Measurements from ENCODE around the gene ALKBH8.

Gene ALKBH8

GRCh38 chr11:107593951-107594350, 28.4 kb upstream of the ALKBH8 start:
- H2AFZ ChIP-seq (ENCODE audit: low read length), result no peak overlapping the region
- TF ChIP-seq EZH2 (IDR thresholded peaks at IDR 0.05; ENCODE audit: borderline replicate concordance, low read length), result no peak
- TF ChIP-seq CTCF (IDR thresholded peaks at IDR 0.05; ENCODE audit: low read length), result no peak
- H3K9me3 ChIP-seq (ENCODE audit: low read length), result no peaks in the 10 kb centered on the region
- no peak overlapping the region for H3K27ac ChIP-seq (ENCODE audit: low read depth, low read length, poor library complexity, severe bottlenecking)
- no peaks in the 10 kb centered on the region for H3K27me3 ChIP-seq (ENCODE audit: insufficient read depth, low read length)
- no peaks in the 10 kb centered on the region for H3K79me2 ChIP-seq (ENCODE audit: insufficient read depth, low read length)
- H3K36me3 ChIP-seq (ENCODE audit: insufficient read depth, low read length), result no peaks in the 10 kb centered on the region
- no peaks in the 10 kb centered on the region for H3K4me1 ChIP-seq (ENCODE audit: insufficient read depth, low read length, severe bottlenecking)
- no peak overlapping the region for H3K4me2 ChIP-seq (ENCODE audit: low read length)
- no peaks in the 10 kb centered on the region for H3F3A ChIP-seq (ENCODE audit: insufficient read depth, low read length)
- no peaks in the 10 kb centered on the region for H3K9me2 ChIP-seq (ENCODE audit: low read depth, low read length)
- H3K9ac ChIP-seq (ENCODE audit: low read length), result no peak overlapping the region
- no peaks in the 10 kb centered on the region for H4K20me1 ChIP-seq (ENCODE audit: insufficient read depth, low read length)
- no peak overlapping the region for H3K4me3 ChIP-seq (ENCODE audit: low read depth, low read length, poor library complexity, severe bottlenecking)

GRCh38 chr11:107592813-107593212, 27.3 kb upstream of the ALKBH8 start:
- no peaks in the 10 kb centered on the region for H3K27me3 ChIP-seq (ENCODE audit: insufficient read depth, low read length)
- no peaks in the 10 kb centered on the region for H3K9me2 ChIP-seq (ENCODE audit: low read depth, low read length)
- H3K27ac ChIP-seq (ENCODE audit: low read depth, low read length, poor library complexity, severe bottlenecking), result no peak overlapping the region
- no peak overlapping the region for H2AFZ ChIP-seq (ENCODE audit: low read length)
- TF ChIP-seq EZH2 (IDR thresholded peaks at IDR 0.05; ENCODE audit: borderline replicate concordance, low read length) (no peak), CTCF (IDR thresholded peaks at IDR 0.05; ENCODE audit: low read length) (no peak)
- no peaks in the 10 kb centered on the region for H3K4me1 ChIP-seq (ENCODE audit: insufficient read depth, low read length, severe bottlenecking)
- no peaks in the 10 kb centered on the region for H3F3A ChIP-seq (ENCODE audit: insufficient read depth, low read length)
- no peaks in the 10 kb centered on the region for H4K20me1 ChIP-seq (ENCODE audit: insufficient read depth, low read length)
- no peak overlapping the region for H3K4me3 ChIP-seq (ENCODE audit: low read depth, low read length, poor library complexity, severe bottlenecking)
- no peaks in the 10 kb centered on the region for H3K36me3 ChIP-seq (ENCODE audit: insufficient read depth, low read length)
- H3K4me2 ChIP-seq (ENCODE audit: low read length), result no peak overlapping the region
- no peaks in the 10 kb centered on the region for H3K9me3 ChIP-seq (ENCODE audit: low read length)
- no peak overlapping the region for H3K9ac ChIP-seq (ENCODE audit: low read length)
- no peaks in the 10 kb centered on the region for H3K79me2 ChIP-seq (ENCODE audit: insufficient read depth, low read length)

- Histone ChIP-seq H3K27me3 (ENCODE audit: insufficient read depth, low read length) (no peaks in the 10 kb centered on the region), H3K4me3 (ENCODE audit: low read depth, low read length, poor library complexity, severe bottlenecking) (no peak overlapping the region)
Observed at GRCh38 chr11:107592231-107592590, 26.7 kb upstream of the ALKBH8 start.

More at GRCh38 chr11:107592231-107592590, 26.7 kb upstream of the ALKBH8 start:
- H3K36me3 ChIP-seq (ENCODE audit: insufficient read depth, low read length), result no peaks in the 10 kb centered on the region
- TF ChIP-seq CTCF (IDR thresholded peaks at IDR 0.05; ENCODE audit: low read length) (no peak), EZH2 (IDR thresholded peaks at IDR 0.05; ENCODE audit: borderline replicate concordance, low read length) (no peak)
- no peaks in the 10 kb centered on the region for H4K20me1 ChIP-seq (ENCODE audit: insufficient read depth, low read length)
- H3K79me2 ChIP-seq (ENCODE audit: insufficient read depth, low read length), result no peaks in the 10 kb centered on the region
- no peaks in the 10 kb centered on the region for H3F3A ChIP-seq (ENCODE audit: insufficient read depth, low read length)
- no peak overlapping the region for H3K9ac ChIP-seq (ENCODE audit: low read length)
- H3K4me1 ChIP-seq (ENCODE audit: insufficient read depth, low read length, severe bottlenecking), result no peaks in the 10 kb centered on the region
- no peak overlapping the region for H2AFZ ChIP-seq (ENCODE audit: low read length)
- no peaks in the 10 kb centered on the region for H3K9me2 ChIP-seq (ENCODE audit: low read depth, low read length)
- H3K4me2 ChIP-seq (ENCODE audit: low read length), result no peak overlapping the region
- H3K27ac ChIP-seq (ENCODE audit: low read depth, low read length, poor library complexity, severe bottlenecking), result no peak overlapping the region
- no peaks in the 10 kb centered on the region for H3K9me3 ChIP-seq (ENCODE audit: low read length)
